Keratinocyte (primary cell): ENCODE measurements around the gene SMIM38.

Experiments used
- EZH2 ChIP-seq: IDR thresholded peaks from one replicate; pipeline ENCODE4 v1.6.1; 2012; ENCODE audit warnings: inconsistent platforms, mild to moderate bottlenecking, low read length, moderate library complexity
- TF ChIP-seq, protein P1 (sequence below), 3 experiments: IDR thresholded peaks in 1 of 3; conservative IDR thresholded peaks in 1 of 3; optimal IDR thresholded peaks in 1 of 3; 2 replicates in 2 of 3; 3 replicates in 1 of 3; pipeline versions ENCODE3 to v1.5.1; 2011; ENCODE audit warnings: low read length in 3 of 3, mild to moderate bottlenecking in 3 of 3, moderate library complexity in 2 of 3, control low read depth in 1 of 3, inconsistent platforms in 1 of 3; ENCODE audit not compliant: insufficient read depth in 2 of 3; ENCODE audit errors: extremely low read depth in 1 of 3

DNA sequence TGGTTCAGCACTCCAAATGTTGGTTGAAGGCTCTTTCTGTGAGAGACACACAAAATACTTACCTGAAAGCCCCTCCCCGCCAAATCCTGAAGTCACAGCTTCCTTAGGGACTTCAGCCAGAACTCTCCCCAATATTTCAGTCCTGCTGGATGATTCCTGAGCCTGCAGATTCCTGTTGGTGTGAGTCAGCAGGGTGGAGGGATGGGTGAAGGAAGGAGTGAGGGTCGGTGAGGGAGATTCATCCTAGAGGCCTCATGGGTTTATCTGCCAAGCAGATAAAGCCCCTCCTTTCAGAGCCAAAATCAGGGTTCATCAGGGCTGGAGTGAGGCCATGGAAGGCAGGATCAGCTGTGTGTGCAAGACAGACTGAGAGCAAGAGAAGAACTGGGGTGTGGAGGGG lies 37.9 kb downstream of the SMIM38 start:
- TF ChIP-seq, protein P1, sequence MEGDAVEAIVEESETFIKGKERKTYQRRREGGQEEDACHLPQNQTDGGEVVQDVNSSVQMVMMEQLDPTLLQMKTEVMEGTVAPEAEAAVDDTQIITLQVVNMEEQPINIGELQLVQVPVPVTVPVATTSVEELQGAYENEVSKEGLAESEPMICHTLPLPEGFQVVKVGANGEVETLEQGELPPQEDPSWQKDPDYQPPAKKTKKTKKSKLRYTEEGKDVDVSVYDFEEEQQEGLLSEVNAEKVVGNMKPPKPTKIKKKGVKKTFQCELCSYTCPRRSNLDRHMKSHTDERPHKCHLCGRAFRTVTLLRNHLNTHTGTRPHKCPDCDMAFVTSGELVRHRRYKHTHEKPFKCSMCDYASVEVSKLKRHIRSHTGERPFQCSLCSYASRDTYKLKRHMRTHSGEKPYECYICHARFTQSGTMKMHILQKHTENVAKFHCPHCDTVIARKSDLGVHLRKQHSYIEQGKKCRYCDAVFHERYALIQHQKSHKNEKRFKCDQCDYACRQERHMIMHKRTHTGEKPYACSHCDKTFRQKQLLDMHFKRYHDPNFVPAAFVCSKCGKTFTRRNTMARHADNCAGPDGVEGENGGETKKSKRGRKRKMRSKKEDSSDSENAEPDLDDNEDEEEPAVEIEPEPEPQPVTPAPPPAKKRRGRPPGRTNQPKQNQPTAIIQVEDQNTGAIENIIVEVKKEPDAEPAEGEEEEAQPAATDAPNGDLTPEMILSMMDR (optimal IDR thresholded peaks at IDR 0.05 in 1 of 3, IDR thresholded peaks at IDR 0.05 in 1 of 3, conservative IDR thresholded peaks at IDR 0.05 in 1 of 3; ENCODE audit: extremely low read depth in 1 of 3, insufficient read depth in 2 of 3, low read length in 3 of 3) = no peak
- no peak for TF ChIP-seq EZH2
